Fibroblast of skin of abdomen (primary cell): Measurements from ENCODE around the gene KLRG1.
A peak's percentile ranks its signal among the peaks of the same experiment; 100 is the strongest.

Experiments used
- DNase-seq: peaks from one replicate; pipeline ENCODE4 v3.0.0-alpha.2; 2013

KLRG1 gene

DNA sequence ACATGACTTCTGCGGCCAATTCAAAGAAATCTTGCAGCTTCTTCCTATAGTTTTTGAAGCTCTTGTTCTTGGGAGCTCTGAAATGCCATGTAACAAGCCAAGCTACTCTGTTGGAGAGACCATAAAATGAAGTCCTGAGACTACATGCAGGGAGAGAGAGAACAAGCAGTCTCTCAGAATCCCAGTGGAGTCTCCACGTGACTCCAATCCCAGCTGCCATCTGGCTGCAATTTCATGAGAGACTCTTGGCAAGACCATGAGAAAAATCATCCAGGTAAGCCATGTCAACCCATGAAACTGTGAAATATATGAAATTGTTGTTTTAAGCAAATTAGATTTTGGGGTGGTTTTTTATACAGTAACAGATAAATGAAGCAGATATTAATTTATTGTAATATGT lies 54.4 kb downstream of the KLRG1 start:
- no peak for DNase-seq

DNA sequence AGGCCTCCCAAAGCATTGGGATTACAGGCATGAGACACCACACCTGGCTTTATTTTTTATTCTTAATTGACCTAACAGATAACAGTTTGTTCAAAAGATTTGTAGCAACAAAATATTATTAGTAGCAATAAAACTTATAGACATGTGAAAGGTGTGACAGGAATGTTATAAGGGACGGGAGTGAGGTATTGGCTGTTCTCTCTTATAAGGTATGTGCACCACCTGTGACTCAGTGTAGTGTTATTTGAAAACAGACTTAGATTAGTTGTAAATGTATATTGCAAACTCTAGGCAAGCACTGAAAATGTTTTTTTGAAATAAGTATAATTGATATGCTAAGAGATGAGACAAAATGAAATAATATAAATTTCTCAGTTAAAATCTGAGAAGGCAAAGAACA lies 57.8 kb downstream of the KLRG1 start:
- DNase-seq = no peak

DNA sequence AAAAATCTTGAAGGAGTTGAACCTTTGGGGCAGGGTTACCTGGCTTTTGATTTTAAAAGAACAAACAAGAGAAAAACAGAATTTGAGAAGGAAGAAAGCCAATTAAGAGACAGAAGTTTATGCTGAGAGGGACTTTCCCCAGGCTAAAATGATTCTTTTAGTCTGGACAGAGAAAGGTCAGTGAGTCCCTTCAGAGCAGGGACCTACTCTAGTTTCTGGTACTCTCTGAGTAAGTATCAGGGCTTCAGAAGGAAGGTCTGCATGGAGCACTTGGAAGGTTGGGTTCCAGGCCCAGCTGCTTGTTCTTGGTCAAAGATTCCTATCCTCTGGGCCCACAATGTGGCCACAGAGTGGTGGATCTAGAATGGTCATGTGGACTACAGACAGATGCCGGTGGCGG lies 59.6 kb downstream of the KLRG1 start:
- no peak for DNase-seq

DNA sequence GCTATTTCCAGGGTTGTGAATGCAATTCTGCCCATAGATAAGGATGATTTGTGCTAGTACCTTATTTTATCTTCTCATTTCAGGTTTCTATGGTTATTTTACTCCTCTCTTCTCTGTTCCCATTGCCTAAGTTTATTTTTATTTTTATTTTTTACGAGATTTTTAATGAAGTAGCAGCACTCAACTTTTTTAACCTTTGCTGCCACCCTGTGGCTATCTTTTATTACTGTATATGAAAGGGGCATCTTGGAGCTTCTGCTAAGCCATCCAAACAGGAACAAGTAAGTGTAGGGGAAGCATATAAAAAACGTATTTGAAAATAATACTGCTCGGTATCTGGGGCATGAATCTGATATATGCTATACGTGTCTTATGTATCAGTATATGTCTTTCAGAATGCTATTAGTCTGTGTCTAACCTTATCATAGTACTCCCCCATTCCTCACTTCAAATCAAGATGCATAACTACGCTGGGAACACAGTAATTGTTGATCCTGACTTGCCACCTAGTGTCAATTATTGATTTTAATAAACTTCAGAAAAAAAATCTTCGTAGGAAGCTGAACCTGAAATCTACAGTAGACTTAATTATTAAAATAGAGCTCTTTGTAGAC lies 60.3 kb downstream of the KLRG1 start:
- DNase-seq = peak; percentile 30

DNA sequence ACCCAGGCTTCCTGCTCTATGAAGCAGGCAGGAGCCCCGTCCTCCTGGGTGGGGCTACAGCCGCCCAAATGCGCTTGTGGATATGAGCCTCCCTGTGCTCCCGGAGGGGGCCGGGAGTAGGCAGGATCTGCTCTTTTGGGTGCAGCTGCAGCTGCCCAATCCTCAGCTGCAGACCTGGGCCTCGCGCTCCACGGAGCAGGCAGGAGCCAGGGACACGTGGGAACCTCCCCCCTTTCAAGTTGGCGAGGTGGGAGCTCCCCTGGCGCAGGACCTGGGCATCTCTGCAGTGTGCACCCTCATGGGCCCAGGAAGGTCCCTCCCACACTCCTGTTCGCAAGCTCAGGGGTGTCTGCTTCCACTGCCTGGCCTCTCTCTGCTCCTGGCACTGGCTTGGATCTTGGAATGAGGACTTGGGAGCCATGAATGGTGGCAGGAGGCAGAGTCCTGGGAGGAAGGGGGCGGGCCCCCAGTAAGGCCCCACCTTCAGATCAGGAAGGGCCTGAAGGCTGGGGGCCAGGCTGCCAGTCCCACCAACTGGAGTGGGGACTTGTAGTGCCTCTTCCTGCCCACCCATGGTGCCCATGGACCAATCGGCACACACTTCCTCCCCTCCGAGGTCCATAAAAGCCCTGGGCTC lies 61.3 kb downstream of the KLRG1 start:
- no peak for DNase-seq

DNA sequence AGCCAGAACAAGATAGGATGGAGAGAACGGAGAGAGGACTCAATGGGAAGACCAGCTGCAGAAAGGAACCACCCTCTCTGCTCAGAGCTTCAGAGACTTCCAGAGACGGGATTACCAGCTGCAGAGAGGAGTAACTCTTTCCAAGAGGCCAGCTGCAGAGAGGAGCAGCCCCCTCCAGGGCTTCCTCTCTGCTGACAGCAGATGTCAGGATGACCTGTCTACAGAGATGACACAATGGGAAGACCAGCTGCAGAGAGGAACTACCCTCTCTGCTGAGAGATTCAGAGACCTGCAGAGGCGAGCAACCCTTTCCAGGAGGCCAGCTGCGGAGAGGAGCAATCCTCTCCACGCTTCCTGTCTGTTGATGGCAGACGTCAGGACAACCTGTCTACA lies 61.8 kb downstream of the KLRG1 start:
- DNase-seq = no peak

DNA sequence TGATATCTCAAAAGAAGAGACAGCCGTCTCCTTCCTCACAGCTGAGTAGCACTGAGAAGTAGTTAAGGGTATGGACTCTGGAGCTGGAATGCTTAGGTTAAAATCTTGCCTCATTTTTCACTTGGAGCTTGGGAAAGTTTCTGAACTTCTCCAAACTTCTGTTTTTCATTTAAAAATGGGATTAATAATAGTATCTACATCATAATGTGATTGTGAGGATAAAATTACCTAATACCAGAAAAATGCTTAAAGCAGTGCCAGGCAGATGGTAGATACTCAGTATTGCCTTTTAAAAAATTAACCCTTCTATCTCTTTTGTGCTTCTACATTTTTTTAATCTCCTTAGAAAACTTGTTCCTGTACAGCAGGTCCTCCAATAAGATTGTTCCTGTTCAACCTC lies 63.3 kb downstream of the KLRG1 start:
- DNase-seq = no peak
